HT-29 (cell line): Measurements from ENCODE around the gene BACH2. TPM values are rescaled to one million over a fixed set of nuclear protein-coding genes. Genes with fewer than 3 reads are reported as not detected.
"Not testable (repeated sequence)": the region's sequence is repeated elsewhere in the genome, so short reads cannot be mapped to it uniquely, and the experiment has no call there.

ENCODE experiments used
- DNase-seq: peaks from one replicate; pipeline ENCODE4 v3.0.0-alpha.2; 2015; ENCODE audit warnings: low spot score
- total RNA-seq: library from RNA; depleted of rRNA; stranded (reverse); fragments of >200 nt; shearing (Covaris generic); gene quantifications from 2 replicates; pipeline ENCODE4 v1.2.3, GENCODE V29; 2014

BACH2 gene
- total RNA-seq, 1 experiment from 2014 or later: not detected

DNA sequence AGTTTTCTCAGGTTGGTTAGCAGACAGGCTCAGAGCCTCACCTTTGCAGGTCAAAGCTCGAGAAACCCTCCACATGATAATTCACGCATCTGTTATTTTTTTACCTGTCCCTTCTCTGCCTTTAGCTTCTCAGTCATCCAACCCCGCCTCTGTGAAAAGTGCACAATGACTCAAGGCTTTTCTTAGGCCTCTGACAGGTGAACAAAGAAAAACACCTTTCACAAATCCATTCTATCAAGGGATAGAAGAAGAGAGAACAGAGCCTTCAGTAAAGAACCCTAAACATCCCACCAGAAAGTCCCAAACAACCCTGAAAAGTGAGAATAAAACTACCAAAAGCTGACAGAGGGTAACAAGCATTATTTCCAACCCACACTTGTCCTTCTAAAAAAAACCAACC lies 224.1 kb downstream of the BACH2 start:
- no peak for DNase-seq

- DNase-seq: no peak
Observed at GRCh38 chr6:90068703-90069523, 227.7 kb downstream of the BACH2 start.

DNA sequence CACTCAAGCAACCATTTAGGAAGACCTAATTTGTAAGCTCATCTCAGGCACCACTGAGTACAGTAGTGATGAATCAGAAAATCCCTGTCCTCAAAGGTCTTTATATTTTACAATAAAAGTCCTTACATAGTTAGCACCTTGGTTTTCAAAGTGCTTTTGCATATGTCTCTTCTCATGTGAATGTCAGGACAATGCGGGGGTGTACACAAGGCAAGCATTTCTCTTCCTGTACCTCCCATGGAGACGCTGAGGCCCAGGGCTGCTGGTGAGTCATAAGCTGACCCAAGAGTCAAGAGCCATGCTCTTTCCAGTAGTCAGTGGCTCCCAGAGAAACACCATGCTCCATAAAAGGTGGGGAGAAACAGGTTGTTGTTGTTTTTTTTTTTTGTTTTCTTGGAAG lies 228.4 kb downstream of the BACH2 start:
- no peak for DNase-seq

- DNase-seq: no peak
Observed at GRCh38 chr6:90066697-90067096, 229.9 kb downstream of the BACH2 start.

DNA sequence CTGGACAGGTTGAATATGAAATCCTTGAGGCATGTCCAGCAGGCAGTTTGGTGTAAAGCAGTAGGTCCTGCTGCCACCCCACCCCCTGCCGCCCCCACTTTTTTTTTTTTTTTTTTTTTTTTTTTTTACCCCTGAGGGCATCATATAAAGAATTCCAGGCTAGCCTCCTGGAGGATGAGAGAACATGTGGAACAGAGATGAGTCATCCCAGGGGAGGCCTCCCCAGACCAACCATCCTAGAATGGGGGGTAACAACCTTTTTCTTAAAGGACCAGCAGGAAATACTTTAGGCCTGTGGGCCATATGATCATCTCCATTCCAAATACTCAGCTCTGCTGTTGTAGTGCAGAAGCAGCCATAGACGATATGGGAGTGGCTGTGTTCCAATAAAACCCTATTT lies 231.5 kb downstream of the BACH2 start:
- DNase-seq: no peak

DNA sequence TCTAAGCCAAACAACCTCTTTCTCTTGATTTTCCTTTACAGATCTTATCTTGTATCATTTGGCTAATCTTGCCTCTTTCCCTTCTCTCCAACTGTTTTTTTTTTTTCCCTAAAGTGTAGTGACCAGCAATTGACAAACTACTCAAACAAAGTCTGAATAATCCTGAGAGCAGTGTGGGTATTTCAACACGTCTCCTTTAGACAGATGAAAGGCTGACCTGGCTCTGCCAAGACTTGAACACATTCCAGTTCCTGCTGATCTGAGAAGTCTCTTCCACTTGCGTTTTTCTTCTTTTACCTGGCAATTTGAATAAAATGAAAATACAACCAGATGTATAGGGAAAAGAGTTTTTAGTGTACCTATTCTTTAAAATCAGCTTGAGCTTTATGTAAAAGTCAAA lies 234.0 kb downstream of the BACH2 start:
- DNase-seq: no peak

GRCh38 chr6:90062051-90062450 lies 234.6 kb downstream of the BACH2 start:
- DNase-seq: no peak

- not testable (repeated sequence) for DNase-seq
Observed at GRCh38 chr6:90059178-90059577, 237.5 kb downstream of the BACH2 start.

DNA sequence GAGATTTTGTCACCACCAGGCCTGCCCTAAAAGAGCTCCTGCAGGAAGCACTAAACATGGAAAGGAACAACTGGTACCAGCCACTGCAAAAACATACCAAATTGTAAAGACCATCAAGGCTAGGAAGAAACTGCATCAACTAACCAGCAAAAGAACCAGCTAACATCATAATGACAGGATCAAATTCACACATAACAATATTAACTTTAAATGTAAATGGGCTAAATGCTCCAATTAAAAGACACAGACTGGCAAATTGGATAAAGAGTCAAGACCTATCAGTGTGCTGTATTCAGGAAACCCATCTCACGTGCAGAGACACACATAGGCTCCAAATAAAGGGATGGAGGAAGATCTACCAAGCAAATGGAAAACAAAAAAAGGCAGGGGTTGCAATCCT lies 240.7 kb downstream of the BACH2 start:
- not testable (repeated sequence) for DNase-seq

GRCh38 chr6:90054193-90054592 lies 242.4 kb downstream of the BACH2 start:
- not testable (repeated sequence) for DNase-seq

GRCh38 chr6:90053614-90054013 lies 243.0 kb downstream of the BACH2 start:
- no peak for DNase-seq

DNA sequence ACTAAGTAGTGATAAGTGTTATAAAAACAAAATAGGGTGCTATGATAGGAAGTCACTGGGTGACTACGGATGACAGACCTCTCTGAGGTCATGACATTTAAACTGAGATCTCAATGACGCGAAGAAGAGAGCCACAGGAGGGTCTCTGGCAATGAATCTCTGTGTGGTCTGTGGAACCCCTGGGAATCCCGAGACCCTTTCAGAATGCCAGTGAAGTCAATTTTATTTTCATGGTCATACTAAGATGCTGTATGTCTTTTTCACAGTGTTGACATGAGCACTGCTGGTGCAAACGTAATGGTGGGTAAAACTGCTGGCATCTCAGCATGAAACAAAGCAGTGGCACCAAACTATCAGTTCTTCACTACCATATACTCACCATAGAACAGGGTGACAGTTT lies 247.3 kb downstream of the BACH2 start:
- DNase-seq: no peak

- no peak for DNase-seq
Observed at GRCh38 chr6:90048206-90048967, 248.3 kb downstream of the BACH2 start.

- no peak for DNase-seq
Observed at GRCh38 chr6:90045535-90045934, 251.1 kb downstream of the BACH2 start.

GRCh38 chr6:90044833-90045381 lies 251.7 kb downstream of the BACH2 start:
- no peak for DNase-seq

DNA sequence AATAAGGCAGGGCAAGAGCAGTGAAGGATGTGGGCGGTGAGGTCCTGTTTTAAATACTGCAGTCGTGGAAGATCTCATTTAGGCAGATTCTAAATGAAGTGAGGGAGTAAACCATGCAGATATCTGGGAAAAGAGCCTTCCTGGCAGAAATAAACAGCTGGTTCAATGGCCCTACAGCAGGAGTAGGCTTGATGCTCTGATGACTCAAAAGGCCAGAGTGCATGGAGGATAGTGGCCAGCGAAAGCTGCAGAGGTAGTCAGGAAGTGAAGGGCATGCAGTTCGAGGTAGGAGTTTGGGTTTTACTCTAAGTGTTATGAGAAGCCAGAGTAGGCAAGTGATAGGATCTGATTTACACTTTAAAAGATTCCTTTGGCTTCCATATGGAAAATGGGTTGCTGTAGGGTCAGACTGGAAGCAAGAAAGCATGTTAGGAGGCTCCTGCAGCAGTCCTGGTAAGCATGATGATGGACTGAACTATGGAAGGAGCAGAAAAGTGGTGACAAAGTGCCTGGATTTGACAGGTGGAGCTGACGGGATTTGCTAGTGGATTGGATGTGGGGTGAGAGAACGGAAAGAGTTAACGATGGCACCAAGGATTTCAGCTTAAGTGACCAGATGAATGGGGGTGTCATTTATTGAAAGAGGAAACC lies 252.3 kb downstream of the BACH2 start:
- DNase-seq: no peak

DNA sequence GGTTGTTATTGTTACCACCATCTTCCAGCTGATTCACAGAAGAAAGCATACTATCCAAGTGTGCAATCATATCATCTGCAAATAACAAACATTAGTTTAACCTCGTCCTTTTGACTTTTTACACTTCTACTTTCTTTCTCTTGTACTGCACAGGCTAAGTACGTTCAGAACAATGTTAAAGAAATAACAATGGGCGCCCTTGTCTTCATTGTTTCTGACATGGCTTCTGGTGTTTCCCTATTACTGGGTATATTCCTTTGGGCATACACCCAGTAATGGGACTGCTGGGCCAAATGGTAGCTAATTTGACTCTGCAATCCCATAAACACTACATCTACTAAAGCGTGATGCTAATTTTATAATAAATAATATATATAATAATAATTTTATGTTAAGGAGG lies 255.7 kb downstream of the BACH2 start:
- no peak for DNase-seq

DNA sequence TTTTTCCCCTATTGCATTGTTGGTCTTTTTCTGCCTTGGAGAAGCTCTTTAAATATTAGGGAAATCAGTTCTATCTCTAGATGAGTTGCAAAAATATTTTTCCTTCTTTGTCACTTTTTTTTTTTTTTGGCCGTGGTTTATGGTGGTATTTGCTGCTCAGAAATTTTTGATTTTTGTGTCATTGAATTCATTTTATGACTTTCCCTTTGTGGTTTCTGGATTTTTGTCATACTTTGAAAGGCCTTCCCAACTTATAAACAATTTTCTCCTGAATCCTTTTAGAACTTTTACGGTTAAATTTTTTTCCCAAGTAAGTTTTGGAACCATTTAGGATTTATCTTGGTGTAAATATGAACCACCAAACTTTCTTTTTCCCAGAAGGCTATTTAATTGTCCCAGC lies 256.7 kb downstream of the BACH2 start:
- DNase-seq: no peak

GRCh38 chr6:90038961-90039653 lies 257.5 kb downstream of the BACH2 start:
- DNase-seq: no peak

GRCh38 chr6:90036963-90037362 lies 259.7 kb downstream of the BACH2 start:
- no peak for DNase-seq

DNA sequence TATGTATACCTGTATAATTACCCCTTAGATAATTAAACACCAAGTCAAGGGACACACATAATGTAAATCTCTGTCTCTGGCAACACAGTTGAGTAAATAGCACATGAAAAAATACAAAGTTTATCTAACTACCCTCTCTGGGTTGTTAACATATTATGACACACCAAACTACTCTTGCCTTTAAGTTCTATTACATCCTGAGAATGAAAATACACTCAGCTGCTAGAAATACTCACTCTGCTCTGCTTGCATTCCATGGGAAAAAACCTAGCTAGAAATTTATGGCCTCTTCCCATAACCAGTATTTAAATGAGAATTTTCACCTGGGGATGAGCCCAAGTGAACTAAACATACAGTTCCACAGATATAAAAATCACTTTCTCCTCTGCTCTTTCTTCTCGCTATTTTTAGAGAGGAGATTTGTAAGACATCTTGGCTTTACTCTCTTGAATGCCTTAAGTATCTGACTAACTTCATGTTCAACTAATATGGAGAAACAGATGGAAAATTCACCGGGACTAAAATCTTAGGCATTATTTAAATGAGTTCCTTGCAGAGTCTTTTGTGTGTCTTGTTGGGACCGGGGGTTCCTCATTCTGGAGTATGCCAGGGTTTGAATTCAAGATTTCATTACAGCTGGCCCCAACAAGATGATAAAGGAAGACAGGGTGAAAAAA lies 261.5 kb downstream of the BACH2 start:
- DNase-seq: no peak
